Pancreas (tissue), 10 donors: Measurements from ENCODE around the gene AGBL1. TPM values are rescaled to one million over a fixed set of nuclear protein-coding genes. Genes with fewer than 3 reads are reported as not detected.

Experiments
- ATAC-seq, 4 donors: fragments of 200-7000 bp; cut with Tn5 transposase; one replicate each; pipeline versions ENCODE4 v1.8.0 to v1.9.1; 2020; ENCODE audit warnings: mild to moderate bottlenecking in 4 of 4, moderate library complexity in 4 of 4
- DNase-seq, 6 donors: peaks; one replicate each; pipeline ENCODE4 v3.0.0-alpha.2; 2020
- FAIRE-seq: peaks from 2 replicates; lab custom pipeline; 2012; peaks lifted over from hg19 to GRCh38; lab: Jason Lieb, UNC
- H3K27ac ChIP-seq, 4 donors: fragments of 200-600 bp; sonication (generic); 1 replicate in 3 of 4; 2 replicates in 1 of 4; pipeline versions ENCODE4 v1.5.0 to v1.8.0; 2020
- H3K27me3 ChIP-seq, 4 donors: fragments of 200-600 bp; one replicate each; pipeline ENCODE4 v1.8.0; 2021
- H3K36me3 ChIP-seq, 3 donors: fragments of 200-600 bp; sonication (generic) in 1 of 3; one replicate each; pipeline versions ENCODE4 v1.5.0 to v1.8.0; 2020 to 2021
- H3K4me1 ChIP-seq, 3 donors: fragments of 200-600 bp; one replicate each; pipeline ENCODE4 v1.8.0; 2021
- H3K4me3 ChIP-seq, 4 donors: fragments of 200-600 bp; sonication (generic) in 2 of 4; one replicate each; pipeline versions ENCODE4 v1.5.0 to v1.8.0; 2020 to 2021
- H3K9me3 ChIP-seq, 4 donors: fragments of 200-600 bp; one replicate each; pipeline ENCODE4 v1.8.0; 2021
- CTCF ChIP-seq, 4 donors: fragments of 200-600 bp; sonication (generic) in 3 of 4; IDR thresholded peaks; one replicate each; pipeline versions ENCODE4 v1.5.0 to v1.8.0; 2021; ENCODE audit warnings: antibody characterized with exemption in 4 of 4
- WGBS, 2 donors: extraction: QIAGEN DNeasy Blood & Tissue Kit; methylation state at CpG; one replicate each; pipeline ENCODE4 v1.1.7; 2013; 5-methylcytosine and 5-hydroxymethylcytosine counted together
- intact Hi-C, 3 donors: fragments of 100-400 bp; cut with DNase I; formaldehyde crosslinking; loops; one replicate each; pipeline versions ENCODE4 v1.11.1 to v1.14.2; 2022
- polyA plus RNA-seq, 2 donors: library from polyadenylated mRNA; stranded (reverse); fragments of 200-250 nt; gene quantifications; one replicate each; pipeline ENCODE4 v1.2.3, GENCODE V29; 2013
- total RNA-seq, 6 donors: library from RNA; stranded (reverse); fragmentation: NEBNext Ultra II Directional in 4 of 6; extraction: Animal tissue kit (Norgen Biotek cat#: 25700) in 4 of 6; gene quantifications; one replicate each; pipeline versions ENCODE4 v1.2.1 to v1.2.4, GENCODE V29; 2021 to 2023
- donor health status: healthy with polysubstance abuse.
- donor health status: DM: no; HTN: no; CAD: no; lungs with moderate emphysema.
- donor health status: DM: no; HTN: no; CAD: no.
- donor health status: control.
- donor health status: control.
- donor health status: Bipolar disorder and iron deficiency.
- donor health status: DM: yes; HTN: yes; CAD: no.
- donor health status: DM: no; HTN: no; CAD: no.
- donor health status: DM: no; HTN: no; CAD: no.
- donor health status: DM: yes; HTN: yes; CAD: no.

Gene AGBL1
- total and polyA plus RNA-seq, 8 donors = under 0.01 to 0.06 (median 0.05) TPM; not detected in 5

- intact Hi-C loops = no loop called here
These were observed 323.6 kb downstream of the AGBL1 start for GRCh38 chr15:86403221-86403620.

GRCh38 chr15:86403914-86404583, 324.4 kb downstream of the AGBL1 start:
- intact Hi-C loops = no loop called here
- Histone ChIP-seq H3K4me3 (no peak overlapping the region), H3K4me1 (no peaks in the 10 kb centered on the region), H3K9me3 (no peaks in the 10 kb centered on the region), H3K27ac (no peak overlapping the region), H3K27me3 (no peaks in the 10 kb centered on the region), H3K36me3 (no peaks in the 10 kb centered on the region)
- ATAC-seq (no peak), DNase-seq (no peak), FAIRE-seq (no peak)
- 61 to 69% methylated on average over 3 of the region's 3 CpGs for WGBS, 2 donors
- TF ChIP-seq CTCF (IDR thresholded peaks at IDR 0.05) = no peak

More at GRCh38 chr15:86403221-86403620, 323.6 kb downstream of the AGBL1 start:
- TF ChIP-seq CTCF (IDR thresholded peaks at IDR 0.05) = no peak
- no peak for DNase-seq
- Histone ChIP-seq H3K27me3 (no peaks in the 10 kb centered on the region), H3K36me3 (no peaks in the 10 kb centered on the region), H3K4me3 (no peak overlapping the region), H3K9me3 (no peaks in the 10 kb centered on the region), H3K4me1 (no peaks in the 10 kb centered on the region), H3K27ac (no peak overlapping the region)
- no peak for ATAC-seq
- no peak for FAIRE-seq

- WGBS, 2 donors = 51 to 57% methylated on average over 3 of the region's 3 CpGs
- no peak for TF ChIP-seq CTCF (IDR thresholded peaks at IDR 0.05)
- FAIRE-seq = no peak
- H3K27me3 ChIP-seq = no peaks in the 10 kb centered on the region
- no peak for DNase-seq
- no peak overlapping the region for H3K27ac ChIP-seq
- H3K9me3 ChIP-seq = no peaks in the 10 kb centered on the region
- no peak for ATAC-seq
- no peaks in the 10 kb centered on the region for H3K4me1 ChIP-seq
- no peak overlapping the region for H3K4me3 ChIP-seq
- intact Hi-C loops = no loop called here
- no peaks in the 10 kb centered on the region for H3K36me3 ChIP-seq
These were observed 328.6 kb downstream of the AGBL1 start for GRCh38 chr15:86408261-86408660.

- ATAC-seq (no peak), FAIRE-seq (no peak), DNase-seq (no peak)
- no peak for TF ChIP-seq CTCF (IDR thresholded peaks at IDR 0.05)
- Histone ChIP-seq H3K4me3 (no peak overlapping the region), H3K4me1 (no peaks in the 10 kb centered on the region), H3K27me3 (peaks cover 0 to 3% (median 0%) of the 10 kb centered on the region in 4 donors), H3K27ac (no peak overlapping the region), H3K36me3 (no peaks in the 10 kb centered on the region), H3K9me3 (no peaks in the 10 kb centered on the region)
- WGBS, 2 donors = 32 to 40% methylated on average over 2 of the region's 2 CpGs
- intact Hi-C loops = no loop called here
These were observed 332.2 kb downstream of the AGBL1 start for GRCh38 chr15:86411916-86412315.

- DNase-seq (no peak), ATAC-seq (no peak), FAIRE-seq (no peak)
- WGBS, 2 donors = 61 to 90% methylated on average over 1 of the region's 1 CpG
- H3K4me3 ChIP-seq = no peak overlapping the region
- H3K27ac ChIP-seq = no peak overlapping the region
- no peaks in the 10 kb centered on the region for H3K4me1 ChIP-seq
- intact Hi-C loops = no loop called here
- H3K9me3 ChIP-seq = no peaks in the 10 kb centered on the region
- no peak for TF ChIP-seq CTCF (IDR thresholded peaks at IDR 0.05)
- peaks cover 0 to 3% (median 0%) of the 10 kb centered on the region in 4 donors for H3K27me3 ChIP-seq
- no peaks in the 10 kb centered on the region for H3K36me3 ChIP-seq
These were observed 333.5 kb downstream of the AGBL1 start for GRCh38 chr15:86413191-86413590.
